MM.1S (cell line): ENCODE measurements around the gene ADIPOR2.

ENCODE experiments used
- EZH2phosphoT487 ChIP-seq: fragments of 300-600 bp; sonication (generic); IDR thresholded peaks from 2 replicates; pipeline ENCODE4 v1.6.1; 2018; ENCODE audit warnings: antibody characterized with exemption, low read length
- TF ChIP-seq, protein P1 (sequence below): fragments of 300-600 bp; sonication (generic); IDR thresholded peaks from 2 replicates; pipeline ENCODE4 v1.5.1; 2016; ENCODE audit warnings: antibody characterized with exemption, low read length, mixed read lengths

GRCh38 chr12:1829306-1829900 is 138.5 kb downstream of the ADIPOR2 start:
- TF ChIP-seq, protein P1, sequence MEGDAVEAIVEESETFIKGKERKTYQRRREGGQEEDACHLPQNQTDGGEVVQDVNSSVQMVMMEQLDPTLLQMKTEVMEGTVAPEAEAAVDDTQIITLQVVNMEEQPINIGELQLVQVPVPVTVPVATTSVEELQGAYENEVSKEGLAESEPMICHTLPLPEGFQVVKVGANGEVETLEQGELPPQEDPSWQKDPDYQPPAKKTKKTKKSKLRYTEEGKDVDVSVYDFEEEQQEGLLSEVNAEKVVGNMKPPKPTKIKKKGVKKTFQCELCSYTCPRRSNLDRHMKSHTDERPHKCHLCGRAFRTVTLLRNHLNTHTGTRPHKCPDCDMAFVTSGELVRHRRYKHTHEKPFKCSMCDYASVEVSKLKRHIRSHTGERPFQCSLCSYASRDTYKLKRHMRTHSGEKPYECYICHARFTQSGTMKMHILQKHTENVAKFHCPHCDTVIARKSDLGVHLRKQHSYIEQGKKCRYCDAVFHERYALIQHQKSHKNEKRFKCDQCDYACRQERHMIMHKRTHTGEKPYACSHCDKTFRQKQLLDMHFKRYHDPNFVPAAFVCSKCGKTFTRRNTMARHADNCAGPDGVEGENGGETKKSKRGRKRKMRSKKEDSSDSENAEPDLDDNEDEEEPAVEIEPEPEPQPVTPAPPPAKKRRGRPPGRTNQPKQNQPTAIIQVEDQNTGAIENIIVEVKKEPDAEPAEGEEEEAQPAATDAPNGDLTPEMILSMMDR = no peak
- no peak for TF ChIP-seq EZH2phosphoT487
